ENCODE measurements around the gene CASQ2.

CASQ2 gene

GRCh38 chr1:115661157-115661556 is 107.4 kb downstream of the CASQ2 start:
- no peak for DNase-seq (ENCODE audit: low read depth)

GRCh38 chr1:115660151-115660550 is 108.4 kb downstream of the CASQ2 start:
- no peak for DNase-seq (ENCODE audit: low read depth)

- DNase-seq (ENCODE audit: low read depth) = no peak
Observed at GRCh38 chr1:115658646-115659045, 109.9 kb downstream of the CASQ2 start.

- no peak for DNase-seq (ENCODE audit: low read depth)
Observed at GRCh38 chr1:115656461-115657077, 111.9 kb downstream of the CASQ2 start.

- DNase-seq (ENCODE audit: low read depth) = no peak
Observed at GRCh38 chr1:115655916-115656315, 112.6 kb downstream of the CASQ2 start.

- DNase-seq (ENCODE audit: low read depth) = no peak
Observed at GRCh38 chr1:115655306-115655663, 113.2 kb downstream of the CASQ2 start.

GRCh38 chr1:115654663-115655305 is 113.7 kb downstream of the CASQ2 start:
- no peak for DNase-seq (ENCODE audit: low read depth)

GRCh38 chr1:115654125-115654524 is 114.4 kb downstream of the CASQ2 start:
- no peak for DNase-seq (ENCODE audit: low read depth)

- DNase-seq (ENCODE audit: low read depth) = no peak
Observed at GRCh38 chr1:115652236-115652788, 116.2 kb downstream of the CASQ2 start.

- DNase-seq (ENCODE audit: low read depth) = no peak
Observed at GRCh38 chr1:115651391-115651790, 117.1 kb downstream of the CASQ2 start.

- no peak for DNase-seq (ENCODE audit: low read depth)
Observed at GRCh38 chr1:115650961-115651360, 117.6 kb downstream of the CASQ2 start.
